ENCODE measurements around the gene AQP1. TPM values are rescaled to one million over a fixed set of nuclear protein-coding genes. Genes with fewer than 3 reads are reported as not detected.

Gene AQP1
- polyA plus RNA-seq, 1 experiment: 0.32 TPM

GRCh38 chr7:30877993-30878392 lies 33.7 kb upstream of the AQP1 start:
- H3K27me3 ChIP-seq (ENCODE audit: control insufficient read depth, insufficient read depth, low read length): no peaks in the 10 kb centered on the region
- POLR2A ChIA-PET: no interaction called here
- TF ChIP-seq CTCF (IDR thresholded peaks at IDR 0.05; ENCODE audit: low read depth, low read length): no peak

GRCh38 chr7:30879139-30880124 lies 32.2 kb upstream of the AQP1 start:
- Histone ChIP-seq H3K27ac (ENCODE audit: low read depth, low read length) (no peak overlapping the region), H3K27me3 (ENCODE audit: control insufficient read depth, insufficient read depth, low read length) (no peaks in the 10 kb centered on the region), H3K9me3 (ENCODE audit: control insufficient read depth, insufficient read depth, low read length) (no peaks in the 10 kb centered on the region), H3K4me3 (ENCODE audit: low read depth, low read length) (no peak overlapping the region)
- CTCF ChIA-PET: interaction anchor here (1.0 to 2.7 kb wide), 2 partner anchors 59 to 104 kb away, joined by 5 to 10 read pairs; no protein-coding TSS in a partner anchor
- TF ChIP-seq CTCF (IDR thresholded peaks at IDR 0.05; ENCODE audit: low read depth, low read length): no peak
- DNase-seq (ENCODE audit: low read depth, low spot score): no peak
- POLR2A ChIA-PET: interaction anchor here (0.6 kb wide), 1 partner anchor 18 kb away, joined by 5 read pairs; no protein-coding TSS in a partner anchor

More at GRCh38 chr7:30877993-30878392, 33.7 kb upstream of the AQP1 start:
- CTCF ChIA-PET: interaction anchor here (2.7 kb wide), 1 partner anchor 61 kb away, joined by 10 read pairs; no protein-coding TSS in a partner anchor
- no peak overlapping the region for H3K27ac ChIP-seq (ENCODE audit: low read depth, low read length)
- no peak for DNase-seq (ENCODE audit: low read depth, low spot score)
- no peak overlapping the region for H3K4me3 ChIP-seq (ENCODE audit: low read depth, low read length)
- H3K9me3 ChIP-seq (ENCODE audit: control insufficient read depth, insufficient read depth, low read length): no peaks in the 10 kb centered on the region

- POLR2A ChIA-PET: no interaction called here
- no peak overlapping the region for H3K27ac ChIP-seq (ENCODE audit: low read depth, low read length)
- no peak for DNase-seq (ENCODE audit: low read depth, low spot score)
- no peaks in the 10 kb centered on the region for H3K9me3 ChIP-seq (ENCODE audit: control insufficient read depth, insufficient read depth, low read length)
- CTCF ChIA-PET: no interaction called here
- no peak for TF ChIP-seq CTCF (IDR thresholded peaks at IDR 0.05; ENCODE audit: low read depth, low read length)
- H3K27me3 ChIP-seq (ENCODE audit: control insufficient read depth, insufficient read depth, low read length): no peaks in the 10 kb centered on the region
- H3K4me3 ChIP-seq (ENCODE audit: low read depth, low read length): no peak overlapping the region
These were observed 31.4 kb upstream of the AQP1 start for GRCh38 chr7:30880125-30880720.

GRCh38 chr7:30880941-30881340 lies 30.7 kb upstream of the AQP1 start:
- no peak for DNase-seq (ENCODE audit: low read depth, low spot score)
- no peak for TF ChIP-seq CTCF (IDR thresholded peaks at IDR 0.05; ENCODE audit: low read depth, low read length)
- Histone ChIP-seq H3K4me3 (ENCODE audit: low read depth, low read length) (no peak overlapping the region), H3K9me3 (ENCODE audit: control insufficient read depth, insufficient read depth, low read length) (no peaks in the 10 kb centered on the region), H3K27ac (ENCODE audit: low read depth, low read length) (no peak overlapping the region), H3K27me3 (ENCODE audit: control insufficient read depth, insufficient read depth, low read length) (no peaks in the 10 kb centered on the region)
- ChIA-PET POLR2A (no interaction called here), CTCF (no interaction called here)

- no peaks in the 10 kb centered on the region for H3K27me3 ChIP-seq (ENCODE audit: control insufficient read depth, insufficient read depth, low read length)
- CTCF ChIA-PET: no interaction called here
- POLR2A ChIA-PET: no interaction called here
These were observed 30.2 kb upstream of the AQP1 start for GRCh38 chr7:30881448-30881847.

More at GRCh38 chr7:30881448-30881847, 30.2 kb upstream of the AQP1 start:
- Histone ChIP-seq H3K27ac (ENCODE audit: low read depth, low read length) (no peak overlapping the region), H3K9me3 (ENCODE audit: control insufficient read depth, insufficient read depth, low read length) (no peaks in the 10 kb centered on the region), H3K4me3 (ENCODE audit: low read depth, low read length) (no peak overlapping the region)
- DNase-seq (ENCODE audit: low read depth, low spot score): no peak
- TF ChIP-seq CTCF (IDR thresholded peaks at IDR 0.05; ENCODE audit: low read depth, low read length): no peak

Data from AG04450 (cell line).